ENCODE measurements around the gene MYOF. TPM values are rescaled to one million over a fixed set of nuclear protein-coding genes. Genes with fewer than 3 reads are reported as not detected.

Gene MYOF
- total and polyA plus RNA-seq, 3 experiments from 2014 or later = 57.0 to 62.8 TPM; not detected in 1

DNA sequence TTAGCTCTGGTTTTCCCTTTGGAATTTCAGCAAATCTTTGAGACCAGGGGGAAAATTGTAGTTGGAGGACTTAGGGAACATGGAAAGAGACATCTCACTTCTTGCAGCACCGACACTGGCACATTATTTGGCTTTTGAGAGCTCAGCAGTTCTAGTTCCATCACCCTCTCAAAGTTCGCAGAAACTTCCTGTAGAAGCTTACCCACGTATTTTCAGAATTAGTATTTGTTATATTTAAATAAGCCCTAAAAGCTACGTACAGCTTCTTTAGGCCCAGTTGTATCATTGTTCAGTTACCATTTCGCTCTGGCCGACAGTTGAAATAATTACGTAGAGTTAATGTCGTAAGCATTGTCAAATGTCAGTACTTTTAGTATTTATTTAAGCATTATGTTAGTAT is 27.7 kb upstream of the MYOF start:
- Mint-ChIP-seq H3K27ac (no peak overlapping the region), H3K36me3 (no peaks in the 10 kb centered on the region), H3K4me3 (no peak overlapping the region), H3K9me3 (no peaks in the 10 kb centered on the region), H3K4me1 (peaks cover 3 to 5% (median 4%) of the 10 kb centered on the region in 3 donors), H3K27me3 (no peaks in the 10 kb centered on the region)
- no peaks in the 10 kb centered on the region for H3K9me3 ChIP-seq (ENCODE audit: low read length)
- H3K27ac ChIP-seq (ENCODE audit: low read depth, low read length) = no peak overlapping the region
- no peak for DNase-seq
- CTCF ChIA-PET = interaction anchor here (0.9 to 7.2 kb wide), 4 partner anchors 9 to 141 kb away, joined by 3 to 53 read pairs (median 3); no protein-coding TSS in a partner anchor
- H3K4me1 ChIP-seq (ENCODE audit: insufficient read depth, low read length) = no peaks in the 10 kb centered on the region
- no peaks in the 10 kb centered on the region for H3K27me3 ChIP-seq (ENCODE audit: insufficient read depth, low read length, poor library complexity, severe bottlenecking)
- POLR2A ChIA-PET = no interaction called here
- H3K4me3 ChIP-seq (ENCODE audit: low read length) = no peak overlapping the region
- no peaks in the 10 kb centered on the region for H3K36me3 ChIP-seq (ENCODE audit: insufficient read depth, low read length)

DNA sequence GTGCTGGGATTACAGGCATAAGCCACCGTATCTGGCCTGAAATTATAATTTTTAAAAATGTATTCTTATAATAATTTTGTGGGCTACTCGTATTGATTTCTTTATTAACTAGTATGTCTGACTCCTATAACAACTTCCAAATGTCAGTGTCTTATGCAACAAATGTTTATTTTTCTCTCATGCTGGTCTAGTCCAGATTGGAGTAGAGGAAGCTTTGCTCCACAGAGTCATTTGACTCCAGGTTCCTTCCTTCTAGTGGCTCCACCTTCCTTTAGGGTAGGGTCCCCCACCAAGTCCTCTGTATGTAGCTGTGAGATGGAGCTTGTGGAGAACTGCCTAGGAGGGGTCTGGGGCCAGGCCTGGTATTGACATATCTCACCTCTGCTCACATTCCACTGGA is 22.9 kb upstream of the MYOF start:
- Histone ChIP-seq H3K27me3 (ENCODE audit: insufficient read depth, low read length, poor library complexity, severe bottlenecking) (no peaks in the 10 kb centered on the region), H3K36me3 (ENCODE audit: insufficient read depth, low read length) (no peaks in the 10 kb centered on the region), H3K4me3 (ENCODE audit: low read length) (no peak overlapping the region), H3K9me3 (ENCODE audit: low read length) (no peaks in the 10 kb centered on the region), H3K27ac (ENCODE audit: low read depth, low read length) (no peak overlapping the region), H3K4me1 (ENCODE audit: insufficient read depth, low read length) (no peaks in the 10 kb centered on the region)
- no peaks in the 10 kb centered on the region for H3K9me3 Mint-ChIP-seq
- no peak overlapping the region for H3K27ac Mint-ChIP-seq
- CTCF ChIA-PET = interaction anchor here (0.6 to 7.2 kb wide), 6 partner anchors 9 to 129 kb away, joined by 3 to 53 read pairs (median 3); partner anchors contain the start of gene CEP55
- no peak for DNase-seq
- POLR2A ChIA-PET = no interaction called here
- H3K4me1 Mint-ChIP-seq = peaks cover 8 to 29% (median 20%) of the 10 kb centered on the region in 3 donors
- H3K36me3 Mint-ChIP-seq = no peaks in the 10 kb centered on the region
- peak overlapping the region in 1 of 7 donors; percentile 68 for H3K4me3 Mint-ChIP-seq
- no peaks in the 10 kb centered on the region for H3K27me3 Mint-ChIP-seq

DNA sequence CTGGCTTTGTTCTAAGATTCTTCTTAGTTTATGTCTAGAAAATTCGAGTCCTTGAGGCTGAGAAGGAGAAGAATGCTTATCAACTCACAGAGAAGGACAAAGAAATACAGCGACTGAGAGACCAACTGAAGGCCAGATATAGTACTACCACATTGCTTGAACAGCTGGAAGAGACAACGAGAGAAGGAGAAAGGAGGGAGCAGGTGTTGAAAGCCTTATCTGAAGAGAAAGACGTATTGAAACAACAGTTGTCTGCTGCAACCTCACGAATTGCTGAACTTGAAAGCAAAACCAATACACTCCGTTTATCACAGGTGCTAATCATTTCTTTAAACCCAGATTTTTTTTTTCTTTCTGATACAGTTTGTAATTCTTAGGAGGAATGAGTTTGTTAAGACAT is 20.9 kb upstream of the MYOF start:
- Mint-ChIP-seq H3K27ac (peak overlapping the region in 6 of 8 donors; percentile 6 to 94 (median 58)), H3K36me3 (no peaks in the 10 kb centered on the region), H3K4me3 (peak overlapping the region; percentile 17 to 82 (median 56)), H3K4me1 (peaks cover 13 to 47% (median 27%) of the 10 kb centered on the region in 3 donors), H3K27me3 (no peaks in the 10 kb centered on the region), H3K9me3 (no peaks in the 10 kb centered on the region)
- no peaks in the 10 kb centered on the region for H3K4me1 ChIP-seq (ENCODE audit: insufficient read depth, low read length)
- H3K36me3 ChIP-seq (ENCODE audit: insufficient read depth, low read length) = no peaks in the 10 kb centered on the region
- ChIA-PET POLR2A (no interaction called here), CTCF (interaction anchor here (0.9 to 2.3 kb wide), 5 partner anchors 8 to 127 kb away, joined by 3 to 12 read pairs (median 5); partner anchors contain the start of gene MYOF)
- DNase-seq = no peak
- no peak overlapping the region for H3K27ac ChIP-seq (ENCODE audit: low read depth, low read length)
- H3K27me3 ChIP-seq (ENCODE audit: insufficient read depth, low read length, poor library complexity, severe bottlenecking) = no peaks in the 10 kb centered on the region
- peak overlapping the region; percentile 24 for H3K4me3 ChIP-seq (ENCODE audit: low read length)
- H3K9me3 ChIP-seq (ENCODE audit: low read length) = no peaks in the 10 kb centered on the region

DNA sequence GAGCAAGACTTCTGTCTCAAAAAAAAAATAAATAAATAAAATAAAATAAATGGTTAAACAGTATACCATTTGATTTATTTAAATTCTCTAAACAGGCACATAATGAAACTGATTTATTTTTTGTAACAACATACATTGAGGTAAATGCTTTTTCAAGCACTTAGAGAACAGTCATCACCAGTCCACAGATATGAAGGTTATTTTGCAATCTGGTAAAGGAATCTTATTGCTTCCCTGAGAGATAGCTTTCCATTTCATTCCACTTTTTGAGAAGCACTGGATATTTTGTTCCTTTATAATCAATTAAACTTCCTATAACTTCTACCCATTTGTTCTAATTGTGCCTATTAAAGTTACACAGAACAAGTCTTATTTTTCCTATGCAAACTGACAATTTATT is 19.5 kb upstream of the MYOF start:
- no peaks in the 10 kb centered on the region for H3K36me3 ChIP-seq (ENCODE audit: insufficient read depth, low read length)
- no peak overlapping the region for H3K27ac Mint-ChIP-seq
- CTCF ChIA-PET = interaction anchor here (1.5 to 2.3 kb wide), 3 partner anchors 9 to 125 kb away, joined by 5 to 12 read pairs (median 6); partner anchors contain the start of gene MYOF

DNA sequence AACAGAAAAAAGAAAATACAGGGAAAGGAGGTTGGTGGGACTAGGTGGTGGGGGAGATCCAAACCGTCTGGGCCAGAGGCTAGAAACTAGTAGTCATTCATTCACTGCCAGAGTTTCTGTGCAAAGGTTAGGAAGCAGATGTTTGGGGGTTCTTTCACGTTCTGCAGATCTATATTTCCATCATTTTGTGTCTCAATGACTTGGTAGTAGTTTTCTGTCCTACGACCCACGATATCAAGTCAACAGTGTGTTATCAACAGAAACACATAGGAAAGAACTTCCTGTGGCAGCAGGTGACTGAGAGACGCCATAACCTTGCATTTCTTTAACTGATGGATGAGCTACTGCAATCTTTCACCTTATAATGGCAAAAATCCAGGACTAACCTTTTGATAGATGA is 16.0 kb upstream of the MYOF start:
- H3K9me3 Mint-ChIP-seq = no peaks in the 10 kb centered on the region
- no peaks in the 10 kb centered on the region for H3K27me3 ChIP-seq (ENCODE audit: insufficient read depth, low read length, poor library complexity, severe bottlenecking)
- peaks cover 12% of the 10 kb centered on the region for H3K4me1 ChIP-seq (ENCODE audit: insufficient read depth, low read length)
- H3K27ac Mint-ChIP-seq = peak overlapping the region in 7 of 8 donors; percentile 43 to 92 (median 70)
- peaks cover 0 to 1% of the 10 kb centered on the region in 2 donors for H3K27me3 Mint-ChIP-seq
- H3K4me3 ChIP-seq (ENCODE audit: low read length) = no peak overlapping the region
- ChIA-PET CTCF (interaction anchor here (0.9 to 3.7 kb wide), 3 partner anchors 11 to 27 kb away, joined by 3 to 17 read pairs (median 3); partner anchors contain the start of gene MYOF), POLR2A (no interaction called here)
- H3K4me1 Mint-ChIP-seq = peaks cover 24 to 57% (median 38%) of the 10 kb centered on the region in 3 donors
- no peak for DNase-seq
- H3K36me3 ChIP-seq (ENCODE audit: insufficient read depth, low read length) = no peaks in the 10 kb centered on the region
- H3K27ac ChIP-seq (ENCODE audit: low read depth, low read length) = no peak overlapping the region
- H3K36me3 Mint-ChIP-seq = peaks cover 0 to 5% (median 0%) of the 10 kb centered on the region in 3 donors
- H3K4me3 Mint-ChIP-seq = peak overlapping the region; percentile 24 to 83 (median 77)
- H3K9me3 ChIP-seq (ENCODE audit: low read length) = no peaks in the 10 kb centered on the region

More for the DNA sequence above, 19.5 kb upstream of the MYOF start:
- Mint-ChIP-seq H3K4me1 (peaks cover 23 to 59% (median 40%) of the 10 kb centered on the region in 3 donors), H3K36me3 (no peaks in the 10 kb centered on the region), H3K27me3 (peaks cover 0 to 1% of the 10 kb centered on the region in 2 donors), H3K4me3 (no peak overlapping the region), H3K9me3 (no peaks in the 10 kb centered on the region)
- Histone ChIP-seq H3K4me3 (ENCODE audit: low read length) (no peak overlapping the region), H3K9me3 (ENCODE audit: low read length) (no peaks in the 10 kb centered on the region), H3K4me1 (ENCODE audit: insufficient read depth, low read length) (peaks cover 5% of the 10 kb centered on the region), H3K27me3 (ENCODE audit: insufficient read depth, low read length, poor library complexity, severe bottlenecking) (no peaks in the 10 kb centered on the region), H3K27ac (ENCODE audit: low read depth, low read length) (no peak overlapping the region)
- DNase-seq = no peak
- POLR2A ChIA-PET = interaction anchor here (0.9 kb wide), 1 partner anchor 126 kb away, joined by 3 read pairs; no protein-coding TSS in a partner anchor

DNA sequence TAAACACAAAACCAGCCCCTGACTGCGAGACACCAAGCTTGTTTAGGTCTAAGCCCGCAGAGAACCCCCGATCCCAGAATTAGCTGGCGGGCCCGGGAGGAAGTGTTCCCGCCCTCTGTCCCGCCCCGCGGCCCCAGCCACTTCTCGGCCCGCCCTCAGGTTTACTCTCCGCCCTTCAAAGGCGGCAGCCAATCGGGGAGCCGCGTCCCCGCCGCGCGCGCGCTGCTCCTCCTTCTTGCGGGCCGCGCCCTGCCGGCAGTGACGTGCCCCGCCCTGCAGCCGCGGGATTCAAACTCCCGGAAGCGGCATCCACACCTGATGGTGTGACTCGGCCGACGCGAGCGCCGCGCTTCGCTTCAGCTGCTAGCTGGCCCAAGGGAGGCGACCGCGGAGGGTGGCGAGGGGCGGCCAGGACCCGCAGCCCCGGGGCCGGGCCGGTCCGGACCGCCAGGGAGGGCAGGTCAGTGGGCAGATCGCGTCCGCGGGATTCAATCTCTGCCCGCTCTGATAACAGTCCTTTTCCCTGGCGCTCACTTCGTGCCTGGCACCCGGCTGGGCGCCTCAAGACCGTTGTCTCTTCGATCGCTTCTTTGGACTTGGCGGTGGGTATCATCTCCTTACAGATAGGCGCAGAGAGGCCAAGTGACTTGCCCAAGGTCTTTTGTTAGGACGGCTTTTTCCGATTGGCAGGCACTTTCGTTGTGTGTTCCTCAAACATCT is 14.3 kb upstream of the MYOF start, which contains the start of gene CEP55:
CEP55 (plus strand) TSS at position 291 of the 720 bp plus-strand sequence. CDS start 3,440 bp downstream, outside the sequence.
- CTCF ChIA-PET = interaction anchor here (1.1 to 3.7 kb wide), 5 partner anchors 9 to 121 kb away, joined by 3 to 17 read pairs (median 7); partner anchors contain the start of gene MYOF
- Mint-ChIP-seq H3K27me3 (peaks cover 1 to 5% of the 10 kb centered on the region in 2 donors), H3K27ac (peak within 1 kb of the TSS; percentile 61 to 88 (median 82))

DNA sequence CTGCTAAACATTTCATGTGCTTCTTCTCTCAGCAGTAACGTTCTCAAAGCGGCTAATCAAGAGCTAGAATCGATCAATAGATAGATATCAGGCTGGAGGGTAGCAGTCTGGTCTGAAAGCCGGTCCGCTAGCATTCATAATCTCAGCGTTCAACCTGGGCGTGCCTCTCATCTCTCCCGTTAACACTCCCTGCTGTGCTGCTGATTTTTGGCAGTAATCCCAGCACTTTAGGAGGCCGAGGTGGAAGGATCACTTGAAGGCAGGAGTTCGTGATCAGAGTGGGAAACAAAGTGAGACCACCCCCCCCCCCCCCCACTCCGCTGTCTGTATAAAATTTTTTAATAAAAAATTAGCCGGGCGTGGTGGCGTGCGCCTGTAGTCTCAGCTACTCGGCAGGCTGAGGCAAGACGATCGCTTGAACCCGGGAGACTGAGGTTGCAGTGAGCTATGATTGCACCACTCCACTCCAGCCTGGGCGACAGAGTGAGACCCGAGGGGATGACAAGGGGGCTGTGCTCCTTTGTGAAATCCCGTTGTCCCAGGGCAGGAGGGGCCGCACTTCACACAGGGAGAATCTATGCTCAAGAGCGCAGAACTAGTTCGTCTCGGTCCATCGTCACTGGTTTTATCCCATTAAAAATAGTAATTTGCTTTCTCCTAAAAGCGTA is 13.7 kb upstream of the MYOF start:
- H3K9me3 ChIP-seq (ENCODE audit: low read length) = no peaks in the 10 kb centered on the region
- peak overlapping the region; percentile 95 for H3K4me3 ChIP-seq (ENCODE audit: low read length)
- no peaks in the 10 kb centered on the region for H3K36me3 ChIP-seq (ENCODE audit: insufficient read depth, low read length)
- H3K27ac Mint-ChIP-seq = peak overlapping the region in 7 of 8 donors; percentile 59 to 88 (median 80)
- H3K36me3 Mint-ChIP-seq = peaks cover 0 to 5% (median 0%) of the 10 kb centered on the region in 3 donors
- no peaks in the 10 kb centered on the region for H3K27me3 ChIP-seq (ENCODE audit: insufficient read depth, low read length, poor library complexity, severe bottlenecking)
- POLR2A ChIA-PET = no interaction called here
- H3K4me1 Mint-ChIP-seq = peaks cover 18 to 39% (median 24%) of the 10 kb centered on the region in 3 donors
- peaks cover 12% of the 10 kb centered on the region for H3K4me1 ChIP-seq (ENCODE audit: insufficient read depth, low read length)
- CTCF ChIA-PET = interaction anchor here (0.7 to 3.7 kb wide), 6 partner anchors 10 to 120 kb away, joined by 3 to 17 read pairs (median 5); partner anchors contain the start of gene MYOF
- H3K9me3 Mint-ChIP-seq = no peaks in the 10 kb centered on the region
- H3K4me3 Mint-ChIP-seq = peak overlapping the region; percentile 91 to 96 (median 93)
- peak overlapping the region; percentile 52 for H3K27ac ChIP-seq (ENCODE audit: low read depth, low read length)
- peaks cover 1 to 7% of the 10 kb centered on the region in 2 donors for H3K27me3 Mint-ChIP-seq
- peak in 1 of 5 donors; percentile 46 for DNase-seq

More for the DNA sequence above, 14.3 kb upstream of the MYOF start, which contains the start of gene CEP55:
- Histone ChIP-seq H3K36me3 (ENCODE audit: insufficient read depth, low read length) (no peaks in the 10 kb centered on the region), H3K4me3 (ENCODE audit: low read length) (peak within 1 kb of the TSS; percentile 95), H3K27me3 (ENCODE audit: insufficient read depth, low read length, poor library complexity, severe bottlenecking) (no peaks in the 10 kb centered on the region), H3K4me1 (ENCODE audit: insufficient read depth, low read length) (peaks cover 12% of the 10 kb centered on the region), H3K27ac (ENCODE audit: low read depth, low read length) (peak within 1 kb of the TSS; percentile 52), H3K9me3 (ENCODE audit: low read length) (no peaks in the 10 kb centered on the region)
- no peaks in the 10 kb centered on the region for H3K9me3 Mint-ChIP-seq
- POLR2A ChIA-PET = no interaction called here
- peak; percentile 93 to 96 (median 94) for DNase-seq
- peaks cover 18 to 40% (median 24%) of the 10 kb centered on the region in 3 donors for H3K4me1 Mint-ChIP-seq
- H3K4me3 Mint-ChIP-seq = peak within 1 kb of the TSS; percentile 91 to 96 (median 93)
- peaks cover 0 to 5% (median 0%) of the 10 kb centered on the region in 3 donors for H3K36me3 Mint-ChIP-seq

All from CD8-positive, alpha-beta memory T cell (primary cell).